Body of pancreas (tissue), 4 donors: ENCODE results near the gene ID2.

ENCODE experiments used
- POLR2A ChIP-seq, 3 donors: fragments of 450-650 bp; IDR thresholded peaks; one replicate each; pipeline ENCODE4 v1.6.1; 2016; ENCODE audit warnings: antibody characterized with exemption in 3 of 3, mild to moderate bottlenecking in 2 of 3
- TF ChIP-seq, protein P1 (sequence below), 7 experiments: fragments of 450-650 bp in 4 of 7; fragments of 200-600 bp in 3 of 7; sonication (generic) in 3 of 7; IDR thresholded peaks; one replicate each; pipeline ENCODE4 v1.5.1; 2016 to 2019; ENCODE audit warnings: antibody characterized with exemption in 7 of 7

DNA sequence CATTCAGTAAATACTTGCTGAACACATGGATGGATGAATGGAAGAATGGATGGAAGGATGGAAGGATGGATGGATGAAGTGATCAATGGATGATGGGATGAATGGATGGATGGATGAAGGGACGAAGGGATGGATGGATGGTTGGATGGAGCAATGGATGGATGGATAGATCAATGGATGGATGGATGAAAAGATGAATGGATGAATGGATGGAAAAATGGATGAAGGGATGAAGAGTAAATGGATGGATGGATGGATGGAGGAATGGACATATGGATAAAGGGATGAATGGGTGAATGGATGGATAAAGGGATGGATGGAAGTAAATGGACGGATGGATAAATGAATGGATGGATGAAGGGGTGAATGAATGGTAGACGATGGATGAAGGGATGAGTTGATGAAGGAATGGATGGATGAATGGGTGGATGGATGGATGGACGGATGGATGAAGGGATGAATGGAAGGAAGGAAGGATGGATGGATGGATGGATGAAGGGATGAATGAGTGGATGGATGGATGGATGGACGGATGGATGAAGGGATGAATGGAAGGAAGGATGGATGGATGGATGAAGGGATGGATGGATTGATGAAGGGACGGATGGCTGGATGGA lies 13.9 kb upstream of the ID2 start:
- TF ChIP-seq, protein P1, sequence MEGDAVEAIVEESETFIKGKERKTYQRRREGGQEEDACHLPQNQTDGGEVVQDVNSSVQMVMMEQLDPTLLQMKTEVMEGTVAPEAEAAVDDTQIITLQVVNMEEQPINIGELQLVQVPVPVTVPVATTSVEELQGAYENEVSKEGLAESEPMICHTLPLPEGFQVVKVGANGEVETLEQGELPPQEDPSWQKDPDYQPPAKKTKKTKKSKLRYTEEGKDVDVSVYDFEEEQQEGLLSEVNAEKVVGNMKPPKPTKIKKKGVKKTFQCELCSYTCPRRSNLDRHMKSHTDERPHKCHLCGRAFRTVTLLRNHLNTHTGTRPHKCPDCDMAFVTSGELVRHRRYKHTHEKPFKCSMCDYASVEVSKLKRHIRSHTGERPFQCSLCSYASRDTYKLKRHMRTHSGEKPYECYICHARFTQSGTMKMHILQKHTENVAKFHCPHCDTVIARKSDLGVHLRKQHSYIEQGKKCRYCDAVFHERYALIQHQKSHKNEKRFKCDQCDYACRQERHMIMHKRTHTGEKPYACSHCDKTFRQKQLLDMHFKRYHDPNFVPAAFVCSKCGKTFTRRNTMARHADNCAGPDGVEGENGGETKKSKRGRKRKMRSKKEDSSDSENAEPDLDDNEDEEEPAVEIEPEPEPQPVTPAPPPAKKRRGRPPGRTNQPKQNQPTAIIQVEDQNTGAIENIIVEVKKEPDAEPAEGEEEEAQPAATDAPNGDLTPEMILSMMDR (IDR thresholded peaks at IDR 0.05), result no peak
- no peak for TF ChIP-seq POLR2A (IDR thresholded peaks at IDR 0.05)
